Activated T-cell treated with anti-CD3 and anti-CD28 coated beads for 48 hours (primary cell): ENCODE data around the gene WASL.
"Not testable (repeated sequence)": the region's sequence is repeated elsewhere in the genome, so short reads cannot be mapped to it uniquely, and the experiment has no call there.

Experiments
- DNase-seq: peaks from one replicate; pipeline ENCODE4 v3.0.0-alpha.2; 2020; ENCODE audit warnings: low read depth

Gene WASL

DNA sequence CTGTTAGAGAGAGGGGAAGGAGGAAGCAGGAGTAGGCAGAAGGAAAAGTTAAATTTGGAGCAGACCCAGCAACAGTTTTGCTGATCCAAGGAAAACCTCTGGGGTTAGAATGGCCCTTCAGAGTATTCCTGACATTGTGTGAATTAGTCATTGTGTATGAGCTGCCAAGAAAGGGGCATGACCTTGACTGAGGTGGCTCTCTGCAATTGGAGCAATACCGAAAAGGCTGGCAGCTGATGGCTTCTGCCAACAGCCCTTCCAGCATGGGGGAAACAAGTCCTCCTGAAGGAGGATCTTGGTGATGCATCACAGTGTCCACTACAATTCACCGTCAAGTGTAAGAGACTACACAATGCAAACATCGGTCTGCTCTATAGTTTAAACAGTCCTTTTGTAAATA lies 20.6 kb upstream of the WASL start:
- DNase-seq = no peak

DNA sequence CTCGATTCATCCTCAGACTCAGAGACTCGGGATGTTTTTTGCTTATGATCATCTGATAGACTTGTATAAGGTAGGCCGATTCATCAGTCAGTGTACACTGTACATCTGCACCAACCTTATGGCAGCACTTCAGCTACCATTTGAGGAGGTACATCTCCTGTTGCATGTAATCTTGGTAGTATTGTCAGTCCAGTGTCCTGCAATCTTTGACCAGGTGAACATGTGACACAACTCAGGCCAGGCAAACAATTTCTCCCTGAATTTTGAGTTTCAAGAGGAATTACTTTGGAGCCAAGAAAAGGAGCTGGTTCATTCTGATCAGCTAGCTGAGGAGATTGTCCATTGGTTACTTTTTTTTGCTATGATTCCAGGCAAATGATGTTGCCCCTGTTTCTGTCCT lies 19.7 kb upstream of the WASL start:
- no peak for DNase-seq

DNA sequence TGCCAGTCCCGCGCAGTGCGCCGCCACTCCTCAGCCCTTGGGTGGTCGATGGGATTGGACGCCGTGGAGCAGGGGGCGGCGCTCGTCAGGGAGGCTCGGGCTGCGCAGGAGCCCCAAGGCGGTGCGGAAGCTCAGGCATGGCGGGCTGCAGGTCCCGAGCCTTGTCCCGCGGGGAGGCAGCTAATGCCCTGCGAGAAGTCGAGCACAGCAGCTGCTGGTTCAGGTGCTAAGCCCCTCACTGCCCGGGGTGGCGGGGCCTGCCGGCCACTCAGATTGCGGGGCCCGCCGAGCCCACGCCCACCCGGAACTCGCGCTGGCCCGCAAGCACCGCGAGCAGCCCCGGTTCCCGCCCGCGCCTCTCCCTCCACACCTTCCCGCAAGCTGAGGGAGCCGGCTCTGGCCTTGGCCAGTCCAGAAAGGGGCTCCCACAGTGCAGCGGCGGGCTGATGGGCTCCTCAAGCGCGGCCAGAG lies 14.4 kb upstream of the WASL start:
- DNase-seq = no peak

DNA sequence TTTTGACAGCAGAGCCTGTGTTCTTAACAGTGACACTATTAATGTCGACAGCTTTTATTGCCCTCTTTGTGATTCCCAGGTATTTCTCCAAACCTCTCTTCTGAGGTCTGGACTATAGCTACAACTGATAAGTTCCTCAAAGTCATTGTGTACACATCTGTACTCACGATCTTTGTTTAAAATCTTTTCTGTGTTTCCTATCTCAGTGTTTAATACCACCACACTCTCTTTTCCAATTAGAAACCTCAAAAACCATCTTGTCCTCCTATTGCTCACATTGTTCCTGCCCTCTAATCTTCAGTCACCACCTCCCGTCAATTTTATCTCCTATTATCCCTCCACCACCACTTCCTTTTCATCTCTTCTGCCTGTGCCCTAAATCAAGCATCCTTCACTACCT lies 12.9 kb upstream of the WASL start:
- DNase-seq = no peak

DNA sequence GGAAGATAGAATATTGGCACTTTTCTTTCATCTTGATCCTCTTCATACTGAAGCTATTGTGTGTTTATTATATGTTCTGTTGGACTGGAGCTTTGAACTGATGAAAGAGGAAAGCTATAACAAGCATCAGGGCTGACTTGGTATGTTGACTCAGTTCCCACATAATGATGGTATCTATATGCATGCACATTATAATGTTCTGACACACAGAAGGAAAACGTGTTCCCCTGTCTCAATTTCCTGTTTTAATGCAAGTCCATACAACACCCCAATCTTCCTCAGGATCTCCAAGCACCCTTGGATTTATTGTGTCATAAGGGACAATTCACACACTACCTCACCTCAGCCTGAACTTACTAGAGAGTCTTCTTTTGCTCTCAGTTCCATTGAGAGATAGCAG lies 8.3 kb upstream of the WASL start:
- DNase-seq = no peak

DNA sequence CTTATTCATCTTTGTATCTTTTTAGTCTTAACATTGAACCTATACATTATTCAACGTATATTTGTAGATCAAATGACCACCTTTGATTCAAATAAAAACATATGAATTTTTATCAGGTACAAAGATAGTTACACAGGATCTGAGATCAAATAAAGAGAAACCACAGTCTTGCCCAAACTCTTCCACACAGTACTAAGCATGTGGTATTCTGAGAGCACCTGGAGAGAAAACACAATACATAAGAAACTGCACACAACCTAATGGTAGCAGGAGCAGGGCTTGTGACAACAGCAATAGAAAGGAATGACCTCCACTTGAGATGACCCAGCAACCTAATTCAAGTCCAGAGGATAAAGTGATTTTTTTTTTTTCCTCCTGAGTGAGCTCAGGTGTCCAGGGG lies 6.5 kb upstream of the WASL start:
- no peak for DNase-seq

DNA sequence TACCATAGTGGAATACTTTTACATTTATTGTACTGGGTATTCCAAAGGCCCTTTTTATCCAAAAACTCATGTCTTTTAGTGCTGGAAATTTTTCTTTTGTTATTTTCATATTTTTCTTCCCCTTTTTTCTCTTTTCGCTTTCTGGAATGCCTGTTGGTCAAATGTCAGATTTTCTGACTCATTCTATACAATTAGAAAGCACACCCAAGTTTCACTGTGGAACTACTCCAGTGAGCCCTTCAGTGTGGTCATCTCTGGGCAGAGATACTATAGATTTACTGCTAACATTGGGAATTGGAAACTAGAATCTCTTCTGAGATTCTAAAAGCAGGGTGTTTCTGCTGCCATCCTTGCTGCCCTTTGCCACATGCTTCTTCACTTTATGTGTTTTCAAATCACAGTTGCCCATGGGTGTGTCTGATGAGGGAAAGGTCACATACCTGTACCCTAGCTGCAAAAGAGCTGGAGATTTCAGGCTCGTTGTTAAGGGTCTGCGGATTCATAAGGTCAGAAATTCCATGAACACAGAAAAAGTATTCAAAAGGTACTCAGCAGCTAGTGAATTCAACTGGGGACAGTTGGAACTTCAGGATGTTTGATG lies 5.6 kb upstream of the WASL start:
- DNase-seq = no peak

DNA sequence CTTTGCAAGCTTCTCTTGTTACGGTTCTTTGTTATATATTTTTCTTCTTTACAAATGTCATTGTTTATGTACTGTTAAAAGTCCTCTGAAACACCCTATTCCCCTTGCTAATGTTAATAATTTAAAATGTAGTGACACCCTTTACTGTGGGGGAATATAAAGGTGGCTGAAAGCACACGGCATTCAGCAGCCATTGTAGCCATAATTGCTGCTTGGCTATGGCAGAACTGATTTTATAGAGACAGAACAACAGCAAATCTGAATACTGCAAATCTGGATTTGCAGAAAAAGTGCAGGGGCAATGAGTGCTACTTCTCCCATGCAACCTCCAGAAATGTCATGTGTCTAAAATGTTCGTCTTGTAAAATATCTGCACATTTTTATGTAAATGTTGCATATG lies 3.7 kb upstream of the WASL start:
- no peak for DNase-seq

DNA sequence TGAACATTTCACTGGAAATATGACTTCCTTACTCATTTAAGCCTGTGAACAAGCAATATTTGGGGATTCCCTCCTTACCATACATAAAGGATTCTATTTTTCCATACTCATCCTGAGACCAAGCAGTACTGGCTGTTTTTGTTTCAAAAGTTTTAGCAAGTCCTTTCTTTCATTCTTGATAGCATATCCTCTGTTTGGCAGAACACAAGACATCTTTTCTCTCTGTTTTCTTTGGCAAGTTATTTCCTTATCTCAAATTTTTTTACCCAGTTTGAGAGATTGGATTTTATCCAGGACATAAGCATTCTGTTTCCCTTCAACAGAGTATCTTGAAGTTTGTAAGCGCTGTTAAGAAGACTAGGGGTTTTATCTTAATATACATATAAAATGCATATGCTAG lies 3.0 kb upstream of the WASL start:
- DNase-seq = no peak

DNA sequence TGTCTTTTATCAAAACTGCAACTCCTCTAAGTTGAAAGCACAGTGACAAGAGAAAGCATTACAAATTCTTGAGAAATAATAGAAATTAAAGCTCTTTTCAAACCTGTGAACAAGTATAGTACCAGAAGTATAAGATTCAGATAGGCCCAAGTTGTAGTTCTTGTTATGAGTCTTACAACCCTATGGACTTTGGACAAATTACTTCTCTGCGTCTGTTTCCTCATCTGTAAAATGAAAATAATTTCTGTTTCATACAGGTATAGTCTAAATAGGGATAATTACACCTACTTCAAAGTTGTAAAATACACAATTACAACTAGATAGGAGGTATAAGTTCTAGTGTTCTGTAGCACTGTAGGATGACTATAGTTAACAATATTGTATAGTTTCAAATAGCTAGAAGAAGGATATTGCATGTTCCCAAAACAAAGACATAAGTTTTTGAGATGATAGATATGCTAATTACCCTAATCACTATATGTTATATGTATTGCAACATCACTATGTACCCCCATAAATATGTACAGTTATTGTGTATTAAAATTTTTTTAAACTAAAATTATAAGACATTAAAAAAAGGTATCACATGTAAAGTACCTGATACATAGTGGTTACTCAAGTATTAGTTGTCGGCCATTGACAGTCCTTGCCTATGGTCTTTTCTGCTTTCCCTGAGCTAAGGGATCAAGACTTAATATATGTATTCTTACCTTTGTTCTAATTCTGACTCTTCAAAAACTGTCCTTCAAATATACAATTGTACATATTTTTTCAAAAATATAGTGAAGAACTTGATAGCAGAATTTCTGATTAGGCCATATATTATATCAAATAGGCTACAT lies 1.8 kb upstream of the WASL start:
- no peak for DNase-seq

DNA sequence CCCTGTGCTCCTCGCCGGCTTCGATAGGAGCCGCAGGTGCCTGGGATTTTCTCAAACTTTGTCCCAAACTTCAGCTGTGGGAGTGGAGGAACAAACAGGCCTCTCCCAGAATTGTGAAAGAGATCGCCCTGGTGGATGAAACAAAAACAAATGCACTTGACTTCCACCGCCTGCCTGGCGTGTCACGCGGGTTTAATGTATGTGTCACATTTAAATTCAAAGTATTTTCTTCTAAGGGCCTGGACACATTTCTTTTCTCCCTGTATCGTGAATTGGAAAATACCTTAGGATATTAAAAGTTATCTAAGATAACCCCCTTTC lies 694 bp upstream of the WASL start:
- DNase-seq = peak; percentile 21

DNA sequence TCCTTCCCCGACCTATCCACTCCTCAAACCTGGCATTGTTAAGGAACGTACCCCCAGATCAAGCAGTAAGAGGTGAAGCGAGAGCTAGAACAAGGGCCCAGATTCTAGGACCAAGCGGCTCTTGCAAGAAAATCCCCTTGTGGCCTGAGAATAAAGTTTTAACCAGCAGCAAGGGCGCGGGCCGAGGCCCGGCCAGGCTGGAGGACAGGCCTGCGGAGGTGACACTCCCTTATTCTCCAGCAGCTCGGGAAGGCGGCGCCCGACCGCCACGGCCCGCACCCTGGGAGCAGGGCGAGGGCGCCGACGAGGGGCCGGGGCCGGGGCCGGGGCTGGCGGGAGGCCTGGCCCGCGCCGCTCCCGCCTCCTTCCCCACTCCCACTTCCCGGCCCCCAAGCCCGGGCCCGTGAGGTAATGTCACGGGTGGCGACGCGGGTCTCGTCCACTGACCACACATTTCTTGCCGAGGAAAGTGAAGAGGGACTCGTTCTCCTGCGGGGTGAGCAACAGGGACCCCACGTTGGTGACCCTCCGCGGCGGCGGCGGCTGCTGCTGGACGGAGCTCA lies 551 bp downstream of the WASL start:
- peak; percentile 25 for DNase-seq

DNA sequence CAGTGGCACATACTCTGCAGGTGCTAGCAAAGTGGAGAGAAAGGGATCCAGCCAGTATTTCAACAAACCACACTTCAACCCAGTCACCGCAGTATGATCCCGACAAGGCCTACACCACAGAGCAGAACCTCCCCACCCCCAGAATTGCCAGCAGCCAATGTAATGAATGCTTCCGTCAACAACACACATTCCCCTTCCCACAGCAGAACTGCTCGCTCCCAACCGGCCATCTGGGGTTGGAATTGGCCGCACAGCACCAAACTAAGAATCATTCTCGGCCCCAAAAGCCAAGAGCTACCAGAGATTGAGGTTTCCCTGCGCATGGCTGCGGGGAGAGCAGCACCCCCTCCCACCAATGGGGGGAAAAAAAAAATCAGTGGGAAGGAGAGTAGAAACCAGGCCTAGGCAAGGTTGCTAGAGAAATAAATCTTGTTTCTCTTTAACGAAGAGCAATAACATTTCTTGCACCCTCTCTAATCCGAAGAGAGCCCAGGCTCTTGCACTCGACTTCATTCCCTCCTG lies 1.1 kb downstream of the WASL start:
- no peak for DNase-seq

DNA sequence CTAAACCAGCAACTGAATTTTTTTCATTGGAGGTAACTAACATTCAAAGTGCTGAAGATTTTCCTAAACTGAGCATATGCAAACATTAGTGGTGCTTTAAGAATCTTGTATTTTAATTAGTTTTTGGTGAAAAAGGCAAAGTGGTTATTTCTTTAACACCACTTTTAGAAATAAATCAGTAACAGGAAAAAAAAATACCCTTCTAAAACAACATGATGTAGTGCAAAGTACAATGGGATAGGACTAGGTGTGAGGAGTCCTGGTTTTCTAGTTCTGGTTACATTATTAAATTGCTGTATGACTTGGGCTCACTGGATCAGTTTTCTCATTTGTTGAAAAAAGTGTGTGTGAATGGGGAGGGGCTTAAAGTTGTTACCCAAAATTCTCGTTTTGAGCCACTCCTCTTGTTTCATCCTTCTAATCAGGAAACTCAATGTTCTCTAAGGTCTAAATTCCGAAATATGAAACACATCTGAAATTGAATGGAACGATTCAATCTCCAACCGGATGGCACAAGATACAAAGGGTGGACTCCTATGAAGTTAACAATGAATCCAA lies 1.8 kb downstream of the WASL start:
- DNase-seq = no peak

DNA sequence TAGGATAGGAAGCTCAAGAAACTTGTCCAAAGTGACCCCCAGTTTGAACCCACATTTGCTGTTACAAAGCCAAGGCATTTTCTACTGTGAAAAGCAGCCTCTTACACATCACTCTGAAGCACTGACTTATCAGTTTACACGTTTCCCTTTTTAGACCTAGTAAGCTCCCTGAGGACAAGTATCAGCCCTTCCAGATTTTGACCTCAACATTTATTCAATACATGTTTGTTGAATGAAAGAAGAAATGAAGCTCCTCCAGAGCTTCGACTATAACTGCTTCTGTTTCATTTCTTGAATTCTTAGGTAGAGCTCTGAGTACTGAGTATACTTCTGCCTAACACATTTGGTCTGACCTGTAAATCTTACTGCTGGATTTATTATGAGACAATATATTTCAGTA lies 2.7 kb downstream of the WASL start:
- DNase-seq = no peak

DNA sequence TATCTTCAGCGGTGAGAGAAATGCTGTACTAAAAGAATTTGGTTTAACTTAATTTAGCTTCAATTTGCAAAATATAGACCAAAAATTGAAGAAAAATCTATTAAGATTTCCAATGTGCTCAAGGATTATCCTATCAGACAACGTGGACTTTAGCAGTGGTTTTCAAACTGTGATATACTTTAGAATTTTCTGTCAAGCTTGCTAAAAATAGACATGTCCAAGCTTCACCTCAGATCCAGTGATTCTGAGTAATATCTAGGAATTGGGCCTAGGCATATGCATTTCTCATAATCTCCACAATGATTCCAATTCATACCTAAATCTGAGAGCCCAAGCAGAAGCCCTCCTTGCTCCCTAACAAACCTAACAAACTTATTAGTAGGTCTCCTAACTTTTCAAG lies 3.4 kb downstream of the WASL start:
- DNase-seq = no peak

DNA sequence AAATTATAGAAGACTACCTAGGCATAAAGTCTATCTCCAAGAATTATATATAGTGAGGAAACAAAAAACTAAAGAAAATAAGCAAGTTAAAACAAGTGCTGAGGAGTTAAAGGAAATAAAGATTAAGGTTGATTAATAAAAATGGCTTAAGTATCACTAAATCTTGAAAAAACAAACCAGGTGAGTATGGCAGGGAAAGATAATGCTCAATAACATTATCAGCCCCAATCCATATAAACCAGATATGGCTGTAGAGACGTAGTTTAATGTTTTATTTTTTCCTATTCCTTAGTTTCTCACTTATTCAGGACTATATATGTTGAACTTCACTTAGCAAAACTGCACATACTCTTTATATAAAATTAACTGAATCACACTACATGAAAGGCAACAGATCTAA lies 4.4 kb downstream of the WASL start:
- DNase-seq = no peak

DNA sequence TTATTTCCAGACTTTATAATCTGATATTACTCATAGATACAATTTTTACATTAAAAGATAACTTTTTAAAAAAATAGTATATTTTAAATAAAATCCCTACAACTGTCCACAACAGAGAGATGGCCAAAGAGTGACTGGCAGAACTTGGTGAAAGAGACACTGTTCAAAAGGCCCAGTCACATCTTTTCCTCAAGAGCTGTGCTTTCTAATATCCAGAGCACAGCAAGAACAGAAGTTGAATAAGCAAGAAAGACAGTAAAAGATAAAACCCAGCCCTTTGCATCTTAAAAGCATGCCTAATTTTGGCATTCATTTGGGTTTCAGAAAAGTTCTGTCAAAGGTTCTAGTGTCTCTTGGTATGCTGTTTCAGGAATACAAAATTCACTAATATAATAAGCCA lies 6.9 kb downstream of the WASL start:
- DNase-seq = no peak

DNA sequence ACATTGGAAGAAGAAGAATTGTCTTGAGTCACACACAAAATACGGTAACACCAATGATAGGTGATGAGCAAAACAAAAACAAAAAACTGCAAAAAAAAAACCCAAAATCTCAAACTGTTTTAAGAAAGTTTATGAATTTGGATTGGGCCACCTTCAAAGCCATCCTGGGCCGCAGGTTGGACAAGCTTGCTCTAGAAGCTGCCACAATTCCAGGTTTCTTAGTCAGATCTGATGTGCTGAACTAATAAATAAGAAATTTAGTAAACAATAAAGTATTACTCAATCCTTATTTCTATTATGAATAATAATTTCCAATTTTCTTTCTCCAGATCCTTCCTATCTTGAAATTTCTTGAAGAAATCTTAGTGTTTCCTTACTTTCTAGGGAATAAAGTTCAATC lies 10.0 kb downstream of the WASL start:
- DNase-seq = no peak

DNA sequence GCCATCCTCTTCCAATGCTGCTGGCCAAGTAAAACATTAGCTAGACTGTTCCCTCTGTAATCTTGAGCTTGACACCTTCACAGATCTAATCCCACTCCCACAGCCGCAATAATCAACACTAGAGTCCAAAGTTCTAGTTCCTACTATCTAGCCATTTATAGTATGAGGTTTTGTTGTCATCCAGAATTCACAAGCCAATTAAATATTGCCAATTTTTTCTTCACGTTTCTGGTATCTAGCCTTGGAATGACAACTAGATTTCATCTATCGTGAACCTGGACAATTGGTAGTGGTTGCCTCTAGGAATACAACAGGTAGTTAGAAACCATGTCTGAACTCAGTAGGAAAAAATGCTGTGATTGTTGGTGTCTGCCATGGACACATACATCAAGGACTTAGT lies 10.4 kb downstream of the WASL start:
- no peak for DNase-seq

DNA sequence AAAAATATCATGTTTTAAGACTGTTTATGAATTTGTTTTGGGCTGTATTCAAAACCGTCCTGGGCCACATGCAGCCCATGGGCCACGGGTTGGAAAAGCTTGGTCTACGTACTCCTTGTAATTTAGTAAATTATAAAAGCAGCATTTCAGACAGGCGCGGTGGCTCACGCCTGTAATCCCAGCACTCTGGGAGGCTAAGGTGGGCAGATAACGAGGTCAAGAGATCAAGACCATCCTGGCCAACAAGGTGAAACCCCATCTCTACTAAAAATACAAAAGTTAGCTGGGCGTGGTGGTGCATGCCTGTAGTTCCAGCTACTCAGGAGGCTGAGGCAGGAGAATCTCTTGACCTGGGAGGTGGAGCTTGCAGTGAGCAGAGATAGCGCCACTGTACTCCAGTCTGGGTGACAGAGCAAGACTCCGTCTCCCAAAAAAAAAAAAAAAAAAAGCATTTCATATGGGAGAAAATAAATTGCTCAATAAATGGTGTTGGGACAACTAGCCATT lies 11.6 kb downstream of the WASL start:
- DNase-seq = not testable (repeated sequence)

DNA sequence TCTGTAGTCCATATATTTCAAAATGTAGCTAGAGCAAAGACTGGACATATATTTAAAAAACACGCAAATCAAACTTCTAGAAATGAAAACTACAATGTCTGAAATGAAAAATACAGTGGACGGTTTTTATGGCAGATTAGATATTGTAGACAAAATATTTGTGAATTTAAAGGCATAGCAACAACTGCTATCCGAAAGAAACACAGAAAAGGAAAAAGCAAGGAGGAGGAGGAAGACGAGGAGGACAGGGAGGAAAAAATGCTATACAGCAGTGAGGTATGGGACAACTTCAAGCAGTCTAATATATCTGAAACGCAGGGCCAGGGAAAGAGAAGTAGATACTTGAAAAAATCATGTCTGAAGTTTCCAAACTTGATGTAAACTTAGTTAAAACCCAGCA lies 13.3 kb downstream of the WASL start:
- no peak for DNase-seq

DNA sequence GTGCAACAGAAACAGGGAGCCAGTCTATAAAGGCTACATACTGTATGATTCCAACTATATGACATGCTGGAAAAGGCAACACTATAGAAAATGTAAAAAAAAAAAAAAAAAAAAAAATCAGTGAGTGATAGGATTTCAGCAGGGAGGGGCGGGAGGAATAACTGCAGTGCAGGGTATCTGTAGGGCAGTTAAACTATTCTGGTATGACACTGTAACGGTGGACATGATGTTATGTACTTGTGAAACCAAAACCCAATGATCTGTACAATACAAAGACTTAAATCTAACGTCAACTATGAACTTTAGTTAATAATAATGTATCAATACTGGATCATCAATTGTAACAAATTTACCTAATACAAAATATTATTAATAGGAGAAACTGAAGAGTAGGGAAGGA lies 14.3 kb downstream of the WASL start:
- DNase-seq = no peak
